Body of pancreas (tissue), 4 donors: ENCODE data around the gene RBMX2.

Experiments
- CTCF ChIP-seq, 7 experiments: fragments of 450-650 bp in 4 of 7; fragments of 200-600 bp in 3 of 7; sonication (generic) in 3 of 7; IDR thresholded peaks; one replicate each; pipeline ENCODE4 v1.5.1; 2016 to 2019; ENCODE audit warnings: antibody characterized with exemption in 7 of 7
- POLR2A ChIP-seq, 3 donors: fragments of 450-650 bp; IDR thresholded peaks; one replicate each; pipeline ENCODE4 v1.6.1; 2016; ENCODE audit warnings: antibody characterized with exemption in 3 of 3, mild to moderate bottlenecking in 2 of 3

GRCh38 chrX:130395341-130395740 lies 6.4 kb upstream of the RBMX2 start:
- TF ChIP-seq CTCF (IDR thresholded peaks at IDR 0.05) (no peak), POLR2A (IDR thresholded peaks at IDR 0.05) (no peak)
